A673 (cell line): ENCODE results near the gene ESF1. TPM values are rescaled to one million over a fixed set of nuclear protein-coding genes. Genes with fewer than 3 reads are reported as not detected.

Experiments
- BruUV-seq: library from RNA; stranded (reverse); fragments of 400-500 nt; replicated peaks from 2 replicates; lab custom pipeline; 2021; lab: Mats Ljungman, UMichigan
- CTCF ChIA-PET: fragments of 300-600 bp; sonication (Branson Sonifier 250); formaldehyde crosslinking; loops from one replicate; lab custom pipeline; 2022; ENCODE audit warnings: antibody characterized with exemption; lab: Charles Lee
- POLR2A ChIA-PET: fragments of 300-600 bp; sonication (Branson Sonifier 250); formaldehyde crosslinking; loops from one replicate; lab custom pipeline; 2022; ENCODE audit warnings: antibody characterized with exemption; ENCODE audit not compliant: low non-redundant PET; lab: Charles Lee
- DNase-seq: peaks from one replicate; pipeline ENCODE4 v3.0.0-alpha.2; 2015; ENCODE audit warnings: low spot score
- H3K27ac ChIP-seq: fragments of 200-600 bp; sonication (generic); 2 replicates; pipeline ENCODE4 v1.5.1; 2016; ENCODE audit warnings: mixed run types, low read depth, mild to moderate bottlenecking, mixed read lengths, antibody characterized with exemption, low read length; ENCODE audit not compliant: poor library complexity, severe bottlenecking
- H3K27me3 ChIP-seq: fragments of 200-600 bp; sonication (generic); replicated peaks from 2 replicates; pipeline ENCODE4 v1.6.1; 2017; ENCODE audit warnings: mixed run types, low read depth, mild to moderate bottlenecking, mixed read lengths, antibody characterized with exemption, low read length; ENCODE audit not compliant: insufficient read depth, poor library complexity
- H3K36me3 ChIP-seq: fragments of 200-600 bp; sonication (generic); 2 replicates; pipeline ENCODE4 v1.6.1; 2016; ENCODE audit warnings: mixed run types, mild to moderate bottlenecking, mixed read lengths, antibody characterized with exemption, low read length; ENCODE audit not compliant: insufficient read depth, poor library complexity, severe bottlenecking
- H3K4me1 ChIP-seq: fragments of 200-600 bp; sonication (generic); 2 replicates; pipeline ENCODE4 v1.6.1; 2017; ENCODE audit warnings: mixed run types, mild to moderate bottlenecking, mixed read lengths, antibody characterized with exemption, low read length; ENCODE audit not compliant: insufficient read depth, poor library complexity, severe bottlenecking
- H3K4me3 ChIP-seq: fragments of 200-600 bp; sonication (generic); 2 replicates; pipeline ENCODE4 v1.5.1; 2016; ENCODE audit warnings: low read depth, mixed run types, mild to moderate bottlenecking, mixed read lengths, low read length; ENCODE audit not compliant: poor library complexity, severe bottlenecking
- H3K9me3 ChIP-seq: fragments of 200-600 bp; sonication (generic); 2 replicates; pipeline ENCODE4 v1.6.1; 2016; ENCODE audit warnings: mixed run types, low read depth, mild to moderate bottlenecking, mixed read lengths, antibody characterized with exemption, low read length; ENCODE audit not compliant: poor library complexity, severe bottlenecking
- CTCF ChIP-seq: fragments of 300-800, 200-600 bp; sonication (generic); conservative IDR thresholded peaks from 2 replicates; pipeline ENCODE4 v1.5.1; 2017; ENCODE audit warnings: low read depth, mild to moderate bottlenecking, antibody characterized with exemption, low read length, moderate library complexity, mixed read lengths
- EZH2 ChIP-seq: fragments of 200-600 bp; sonication (generic); IDR thresholded peaks from 2 replicates; pipeline ENCODE4 v1.6.1; 2017; ENCODE audit warnings: borderline replicate concordance, low read depth, mild to moderate bottlenecking, mixed read lengths, antibody characterized with exemption, low read length; ENCODE audit not compliant: poor library complexity, severe bottlenecking
- intact Hi-C: fragments of 100-400 bp; cut with micrococcal nuclease; formaldehyde crosslinking; loops from one replicate; pipeline ENCODE4 v1.10.0; 2022; ENCODE audit not compliant: unreplicated experiment
- total RNA-seq: library from RNA; stranded (reverse); gene quantifications from 2 replicates; pipeline ENCODE4 v1.2.3, GENCODE V29; 2021

ESF1 gene
- total RNA-seq, 1 experiment from 2014 or later: 34.7 TPM

- intact Hi-C loops: no loop called here
- H3K9me3 ChIP-seq: no peaks in the 10 kb centered on the region
- H3K36me3 ChIP-seq: peaks cover 61% of the 10 kb centered on the region
- ChIA-PET POLR2A (no interaction called here), CTCF (no interaction called here)
- H3K4me3 ChIP-seq: no peak overlapping the region
- no peak overlapping the region for H3K27ac ChIP-seq
- no peaks in the 10 kb centered on the region for H3K4me1 ChIP-seq
- TF ChIP-seq EZH2: no peak
- TF ChIP-seq CTCF: no peak
- DNase-seq: no peak
- no peaks in the 10 kb centered on the region for H3K27me3 ChIP-seq
- BruUV-seq: no TSS peak
Measured at GRCh38 chr20:13758884-13759283, 25.8 kb downstream of the ESF1 start.

GRCh38 chr20:13756551-13756950 is 28.2 kb downstream of the ESF1 start:
- no peak for DNase-seq
- intact Hi-C loops: no loop called here
- Histone ChIP-seq H3K27ac (no peak overlapping the region), H3K4me1 (no peaks in the 10 kb centered on the region), H3K4me3 (no peak overlapping the region), H3K9me3 (no peaks in the 10 kb centered on the region), H3K27me3 (no peaks in the 10 kb centered on the region), H3K36me3 (peaks cover 49% of the 10 kb centered on the region)
- ChIA-PET POLR2A (no interaction called here), CTCF (no interaction called here)
- BruUV-seq: no TSS peak
- TF ChIP-seq CTCF (no peak), EZH2 (no peak)

- TF ChIP-seq CTCF: 0 out of 2 replicates have a peak, but pooled peaks have one; percentile 10
- TF ChIP-seq EZH2: no peak
- peaks cover 46% of the 10 kb centered on the region for H3K36me3 ChIP-seq
- POLR2A ChIA-PET: no interaction called here
Measured at GRCh38 chr20:13755809-13756208, 28.9 kb downstream of the ESF1 start.

More at GRCh38 chr20:13755809-13756208, 28.9 kb downstream of the ESF1 start:
- Histone ChIP-seq H3K27ac (no peak overlapping the region), H3K4me1 (no peaks in the 10 kb centered on the region), H3K9me3 (no peaks in the 10 kb centered on the region), H3K4me3 (no peak overlapping the region), H3K27me3 (no peaks in the 10 kb centered on the region)
- no TSS peak for BruUV-seq
- CTCF ChIA-PET: no interaction called here
- intact Hi-C loops: no loop called here
- DNase-seq: no peak
